KOPT-K1 (cell line): ENCODE data around the gene SLC38A8.

Experiments used
- H3K27ac ChIP-seq: fragments of 200-600 bp; sonication (generic); 2 replicates; pipeline ENCODE4 v1.5.1; 2016; ENCODE audit warnings: antibody characterized with exemption, mild to moderate bottlenecking, low read depth, low read length; ENCODE audit not compliant: poor library complexity, severe bottlenecking
- H3K36me3 ChIP-seq: fragments of 200-600 bp; sonication (generic); 2 replicates; pipeline ENCODE4 v1.5.1; 2017; ENCODE audit warnings: antibody characterized with exemption, mild to moderate bottlenecking, low read length, moderate library complexity; ENCODE audit not compliant: insufficient read depth
- H3K9me3 ChIP-seq: fragments of 200-600 bp; sonication (generic); 2 replicates; pipeline ENCODE4 v1.5.1; 2017; ENCODE audit warnings: antibody characterized with exemption, low read length, mild to moderate bottlenecking; ENCODE audit not compliant: insufficient read depth, poor library complexity, severe bottlenecking

SLC38A8 gene

DNA sequence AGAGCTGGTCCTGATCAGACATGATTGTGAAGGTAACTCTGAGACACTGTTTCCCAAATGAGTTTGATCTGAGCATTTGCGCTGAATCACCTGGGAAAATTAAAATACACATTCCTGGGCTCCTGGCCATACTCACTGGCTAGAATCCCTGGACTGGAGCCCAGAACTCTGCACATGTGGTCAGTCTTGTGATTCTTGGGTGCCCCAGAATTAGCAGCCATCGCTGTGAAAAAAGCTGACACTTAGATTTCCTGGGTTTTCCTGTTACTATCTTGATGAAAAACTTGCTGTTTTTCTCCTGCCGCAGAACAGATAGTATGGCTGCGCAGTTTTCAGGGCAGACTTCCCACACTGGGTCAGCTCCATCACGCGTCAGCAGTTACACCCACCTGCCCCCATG is 50.0 kb downstream of the SLC38A8 start:
- no peaks in the 10 kb centered on the region for H3K36me3 ChIP-seq
- H3K9me3 ChIP-seq = no peaks in the 10 kb centered on the region
- no peak overlapping the region for H3K27ac ChIP-seq

DNA sequence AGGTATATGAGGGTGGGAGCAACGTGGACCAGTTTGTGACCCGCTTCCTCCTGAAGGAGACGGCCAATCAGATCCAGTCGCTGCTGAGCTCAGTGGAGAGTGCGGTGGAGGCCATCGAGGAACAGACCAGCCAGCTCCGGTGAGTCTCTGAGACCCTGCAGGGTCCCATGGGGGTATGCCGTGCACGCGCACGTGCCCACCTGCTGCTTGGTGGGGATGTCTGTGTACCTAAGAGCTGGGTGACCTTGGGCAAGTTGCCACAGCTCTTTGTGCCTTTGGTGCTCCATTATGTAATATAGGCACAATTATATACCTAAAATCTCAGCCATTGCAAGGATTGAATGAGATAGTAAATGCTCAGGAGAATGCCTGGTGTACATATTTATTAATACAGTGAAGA is 52.1 kb downstream of the SLC38A8 start:
- no peak overlapping the region for H3K27ac ChIP-seq
- no peaks in the 10 kb centered on the region for H3K9me3 ChIP-seq
- no peaks in the 10 kb centered on the region for H3K36me3 ChIP-seq

DNA sequence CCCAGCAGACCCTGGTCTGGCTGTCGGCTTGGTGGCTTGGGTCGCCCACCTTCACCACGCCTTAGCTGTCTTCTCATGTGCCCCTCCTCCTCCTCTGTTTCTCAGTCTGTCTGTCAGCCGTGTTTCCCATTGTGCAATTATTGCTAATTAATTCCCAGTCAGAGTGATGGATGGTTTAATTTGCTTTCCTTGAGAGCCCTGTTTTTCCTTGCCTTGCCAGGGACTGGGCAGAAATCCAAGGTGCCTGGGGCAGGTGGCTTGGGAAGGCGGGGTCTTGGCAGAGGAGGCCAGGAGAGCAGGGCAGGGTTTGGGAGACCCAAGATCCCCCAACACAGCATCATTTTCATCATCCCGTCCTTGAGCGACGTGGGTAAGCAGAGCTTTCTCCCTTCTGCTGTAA is 53.3 kb downstream of the SLC38A8 start:
- no peaks in the 10 kb centered on the region for H3K36me3 ChIP-seq
- H3K9me3 ChIP-seq = no peaks in the 10 kb centered on the region
- H3K27ac ChIP-seq = no peak overlapping the region

DNA sequence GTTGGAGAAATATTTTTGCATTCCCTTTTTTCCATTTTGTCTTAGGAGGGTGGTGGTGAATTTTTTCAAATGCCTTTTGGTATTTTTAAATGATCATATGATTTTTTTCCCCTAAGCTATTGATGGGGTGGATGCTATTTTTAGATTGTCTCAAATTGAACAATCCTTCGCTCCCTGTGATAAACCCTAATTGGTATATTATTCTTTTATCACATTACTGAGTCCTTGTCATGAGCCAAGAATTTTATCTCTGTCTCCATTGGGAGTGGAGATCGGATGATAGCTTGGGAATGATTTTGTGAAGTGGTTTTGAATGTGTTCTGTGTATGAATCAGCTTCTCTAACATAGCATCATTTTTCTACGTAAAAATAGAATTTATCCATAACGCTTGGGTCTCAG is 59.1 kb downstream of the SLC38A8 start:
- Histone ChIP-seq H3K27ac (no peak overlapping the region), H3K9me3 (peaks cover 11% of the 10 kb centered on the region), H3K36me3 (no peaks in the 10 kb centered on the region)

DNA sequence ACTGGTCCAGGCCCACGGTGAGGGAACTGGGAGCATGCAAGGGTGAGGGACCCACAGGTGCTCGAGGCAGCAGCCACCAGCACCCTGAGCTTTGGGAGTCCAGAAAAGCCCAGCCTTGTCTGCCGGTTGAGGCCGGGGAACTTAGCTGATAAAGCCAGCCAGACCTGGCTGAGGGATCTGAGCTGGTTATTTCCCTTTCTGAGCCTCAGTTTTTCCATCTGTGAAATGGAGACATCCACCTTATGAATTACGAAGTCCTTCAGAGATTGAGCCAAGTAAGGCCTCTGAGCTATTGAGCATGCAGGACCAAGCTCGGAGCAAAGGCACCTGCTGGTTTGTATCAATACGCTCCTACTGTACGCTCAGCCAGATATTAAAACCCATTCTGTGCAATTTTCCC is 60.8 kb downstream of the SLC38A8 start:
- no peaks in the 10 kb centered on the region for H3K36me3 ChIP-seq
- no peak overlapping the region for H3K27ac ChIP-seq
- peaks cover 23% of the 10 kb centered on the region for H3K9me3 ChIP-seq

DNA sequence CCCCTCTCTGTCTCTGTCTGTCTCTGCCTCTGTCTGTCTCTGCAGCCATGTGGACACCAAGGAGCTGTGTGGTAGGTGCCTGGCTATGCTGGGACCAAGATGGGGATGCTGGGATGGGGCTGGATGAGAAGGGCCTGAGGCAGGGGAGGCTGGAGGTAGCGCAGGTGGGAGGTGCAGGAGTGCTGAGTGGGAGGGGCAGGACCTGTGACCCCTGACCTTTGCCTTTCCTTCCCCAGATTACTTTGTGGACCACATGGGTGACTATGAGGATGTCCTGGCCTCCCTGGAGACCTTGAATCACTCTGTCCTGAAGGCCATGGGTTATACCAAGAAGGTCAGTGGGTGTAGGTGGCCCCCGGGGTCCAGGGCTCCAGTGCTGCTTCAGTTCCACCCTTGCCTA is 61.8 kb downstream of the SLC38A8 start:
- H3K9me3 ChIP-seq = peaks cover 23% of the 10 kb centered on the region
- H3K36me3 ChIP-seq = no peaks in the 10 kb centered on the region
- H3K27ac ChIP-seq = no peak overlapping the region

DNA sequence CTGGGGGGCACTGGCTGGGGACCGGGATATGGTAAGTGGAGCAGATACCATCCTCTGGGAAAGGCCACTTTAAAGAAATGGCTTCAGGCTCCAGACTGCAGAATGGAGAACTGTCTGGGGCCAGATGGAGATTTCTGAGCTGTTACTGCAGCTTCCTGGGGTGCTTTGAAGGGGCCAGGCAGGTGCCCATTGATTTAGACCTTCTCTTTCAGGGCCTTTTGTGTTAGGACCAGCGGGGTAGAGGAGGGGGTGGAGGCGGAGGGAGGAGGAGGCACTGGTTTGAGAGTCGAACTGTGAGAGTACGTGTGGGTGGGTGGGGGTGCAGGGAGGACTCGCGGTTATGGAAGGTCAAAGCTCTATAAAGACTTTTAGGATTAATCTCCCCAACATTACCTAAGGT is 63.2 kb downstream of the SLC38A8 start:
- peaks cover 23% of the 10 kb centered on the region for H3K9me3 ChIP-seq
- no peak overlapping the region for H3K27ac ChIP-seq
- H3K36me3 ChIP-seq = no peaks in the 10 kb centered on the region

DNA sequence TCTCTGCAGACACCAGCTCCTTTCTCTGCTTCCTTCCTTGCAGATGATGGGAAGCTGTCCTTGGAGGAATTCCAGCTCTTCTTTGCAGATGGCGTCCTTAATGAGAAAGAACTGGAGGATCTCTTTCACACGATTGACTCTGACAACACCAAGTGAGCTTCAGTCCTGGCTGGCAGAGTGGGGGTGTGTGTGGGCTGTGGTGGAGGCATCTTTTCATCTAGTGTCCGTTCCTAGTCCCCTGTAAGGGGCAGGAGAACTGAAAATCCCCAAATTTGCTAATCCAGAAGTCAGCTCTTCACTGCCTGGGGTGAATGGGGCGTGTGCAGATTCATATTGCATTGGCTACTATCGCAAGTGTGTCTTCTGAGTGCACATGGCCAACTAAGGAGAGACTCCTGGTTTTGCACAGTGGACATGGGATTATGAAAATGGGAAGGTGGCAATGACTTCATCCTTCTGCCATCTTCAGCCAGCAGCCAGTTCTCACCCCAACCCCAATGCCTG is 64.1 kb downstream of the SLC38A8 start:
- H3K27ac ChIP-seq = no peak overlapping the region
- peaks cover 23% of the 10 kb centered on the region for H3K9me3 ChIP-seq
- H3K36me3 ChIP-seq = no peaks in the 10 kb centered on the region

DNA sequence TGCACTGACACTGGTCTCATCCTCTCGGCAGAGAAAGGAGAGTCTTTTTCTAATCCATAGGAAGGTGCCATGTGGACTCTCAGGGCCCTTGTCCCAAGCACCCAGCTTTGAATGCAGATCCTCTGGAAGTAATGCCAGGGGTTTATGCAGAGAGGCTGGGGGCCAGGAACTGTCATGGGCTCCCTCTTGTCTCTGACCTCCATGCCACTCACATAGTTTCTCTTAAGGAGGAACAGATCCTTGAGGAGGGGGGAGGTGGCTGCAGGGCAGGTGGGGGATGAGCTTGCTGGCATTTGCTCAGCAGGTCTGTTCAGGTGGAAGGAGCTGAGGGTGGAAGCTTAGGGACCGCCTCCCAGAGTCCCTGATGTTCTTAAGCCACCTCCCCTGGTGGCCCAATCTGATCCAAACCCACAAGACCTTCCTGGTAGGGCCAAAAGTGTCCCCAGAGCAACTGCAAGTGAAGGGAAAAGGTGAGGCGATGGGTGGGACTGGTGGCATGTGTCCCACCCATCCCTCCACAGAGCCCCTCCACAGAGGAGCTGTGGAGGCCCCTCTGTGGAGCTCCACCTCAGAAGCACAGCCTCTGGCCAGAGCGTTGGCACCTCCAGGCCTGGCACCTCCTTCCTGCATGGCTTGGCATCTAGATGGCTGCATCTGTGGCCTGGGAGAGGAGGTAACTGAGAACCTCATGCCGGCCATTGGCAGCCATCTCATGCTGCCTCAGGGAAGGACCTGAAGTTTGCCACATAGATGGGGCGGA is 65.4 kb downstream of the SLC38A8 start:
- peaks cover 23% of the 10 kb centered on the region for H3K9me3 ChIP-seq
- H3K36me3 ChIP-seq = no peaks in the 10 kb centered on the region
- H3K27ac ChIP-seq = no peak overlapping the region

DNA sequence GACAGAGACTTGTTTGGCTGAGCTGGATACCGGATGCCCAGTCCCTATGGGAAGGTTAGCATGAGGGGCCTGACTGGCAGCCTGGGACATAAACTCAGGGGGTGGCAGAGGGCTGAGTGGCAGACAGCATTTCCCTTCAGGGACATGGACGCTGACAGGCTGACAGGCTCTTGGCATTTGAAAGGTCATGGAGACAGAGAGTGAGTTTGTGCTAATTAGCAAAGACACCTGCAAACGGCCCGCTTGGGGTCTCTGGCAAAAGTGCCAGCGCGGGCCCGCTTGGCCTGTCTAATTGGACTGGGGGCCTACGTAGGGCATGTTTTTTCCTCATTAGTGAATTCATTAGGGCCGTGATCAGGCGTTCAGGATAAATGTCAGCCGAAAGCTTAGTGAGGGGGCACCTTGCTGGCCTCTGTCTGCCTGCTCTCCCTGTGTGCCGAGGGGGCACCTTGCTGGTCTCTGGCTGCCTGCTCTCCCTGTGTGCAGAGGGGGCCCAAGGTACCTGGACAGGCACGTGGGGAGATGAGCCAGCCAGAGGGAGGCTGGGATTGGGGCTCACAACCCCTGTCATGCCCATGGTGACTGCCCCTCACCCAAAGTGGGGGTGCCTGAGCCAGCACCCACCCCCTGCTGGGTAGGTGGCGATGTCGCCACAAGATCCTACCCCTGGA is 66.9 kb downstream of the SLC38A8 start:
- Histone ChIP-seq H3K9me3 (peaks cover 23% of the 10 kb centered on the region), H3K36me3 (no peaks in the 10 kb centered on the region), H3K27ac (no peak overlapping the region)

DNA sequence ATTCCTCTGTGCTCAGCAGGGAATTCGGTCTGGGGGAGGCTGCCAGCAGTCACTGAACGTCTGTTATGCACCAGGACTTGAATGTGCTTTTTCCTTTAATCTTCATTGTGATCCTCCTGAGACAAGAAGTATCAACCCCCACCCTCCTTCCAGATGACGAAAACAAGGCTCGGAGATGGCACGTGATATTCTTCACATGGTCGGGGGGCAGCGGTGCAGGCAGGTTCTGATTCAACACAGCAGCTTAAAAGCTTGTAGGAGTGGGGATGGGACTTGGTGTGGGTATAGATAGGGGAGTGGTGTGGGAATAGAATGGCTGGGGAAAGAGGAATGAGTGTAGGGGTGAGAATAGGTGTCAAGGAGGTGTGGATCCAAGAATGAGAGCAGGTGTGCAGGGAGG is 68.1 kb downstream of the SLC38A8 start:
- Histone ChIP-seq H3K9me3 (peaks cover 22% of the 10 kb centered on the region), H3K27ac (no peak overlapping the region), H3K36me3 (no peaks in the 10 kb centered on the region)

DNA sequence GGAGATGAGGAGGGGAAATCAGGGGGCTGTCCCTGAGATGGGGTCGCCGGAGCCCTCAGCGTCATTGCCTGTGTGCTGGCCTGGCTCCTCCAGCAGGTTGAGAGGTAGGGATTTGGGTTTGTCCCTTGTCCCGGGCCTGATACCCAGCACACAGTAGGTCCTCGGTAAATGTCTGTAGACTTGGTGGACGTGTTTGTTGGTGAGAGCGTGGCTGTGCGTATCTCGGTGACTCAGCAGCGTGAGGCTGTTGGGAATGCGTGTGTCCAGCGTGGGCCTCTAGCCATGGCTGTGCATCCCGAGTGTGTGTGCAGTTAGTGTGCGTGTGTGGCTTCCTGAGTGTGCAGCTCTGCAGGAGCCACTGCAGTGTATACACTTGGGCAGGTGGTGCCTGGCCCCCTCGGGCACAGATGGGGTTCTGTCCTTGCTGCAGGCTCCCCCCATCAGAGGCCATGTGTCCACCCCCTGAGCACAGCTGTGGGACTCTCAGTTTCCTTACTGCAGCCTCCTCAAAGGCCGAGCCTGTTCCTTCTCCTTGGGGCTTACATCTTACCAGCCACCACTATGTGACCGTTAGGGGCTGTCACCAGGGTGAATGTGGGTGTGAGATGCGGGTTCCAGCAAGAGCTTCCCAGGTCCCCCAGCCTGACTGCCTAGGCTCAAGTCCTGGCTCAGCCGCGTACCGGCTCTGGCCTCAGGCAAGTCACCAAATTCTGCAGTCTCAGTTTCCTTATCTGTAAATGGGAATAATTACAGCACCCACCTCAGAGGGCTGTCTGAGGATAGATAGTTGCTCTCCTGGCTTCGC is 68.8 kb downstream of the SLC38A8 start:
- Histone ChIP-seq H3K9me3 (peaks cover 15% of the 10 kb centered on the region), H3K36me3 (no peaks in the 10 kb centered on the region), H3K27ac (no peak overlapping the region)

DNA sequence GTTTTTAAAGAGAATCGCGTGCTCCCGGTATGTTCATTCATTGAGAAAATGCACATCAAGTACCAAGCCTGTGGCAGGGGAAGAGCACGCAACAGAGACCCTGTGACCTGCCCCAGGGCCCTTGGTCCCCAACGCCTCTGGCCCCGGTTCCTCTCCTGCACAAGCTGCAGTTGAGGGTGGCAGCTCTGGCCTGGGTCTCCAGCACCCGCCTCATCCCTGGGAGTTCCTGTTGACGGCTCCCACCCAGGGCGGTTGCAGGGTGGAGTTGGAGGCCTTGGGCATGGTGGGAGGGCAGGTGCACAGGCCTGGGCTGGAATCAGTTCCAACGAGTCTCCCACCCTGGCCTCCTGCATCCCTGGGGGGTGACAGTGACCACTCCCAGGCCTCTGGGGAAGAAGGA is 69.5 kb downstream of the SLC38A8 start:
- Histone ChIP-seq H3K27ac (no peak overlapping the region), H3K9me3 (peaks cover 8% of the 10 kb centered on the region), H3K36me3 (no peaks in the 10 kb centered on the region)

DNA sequence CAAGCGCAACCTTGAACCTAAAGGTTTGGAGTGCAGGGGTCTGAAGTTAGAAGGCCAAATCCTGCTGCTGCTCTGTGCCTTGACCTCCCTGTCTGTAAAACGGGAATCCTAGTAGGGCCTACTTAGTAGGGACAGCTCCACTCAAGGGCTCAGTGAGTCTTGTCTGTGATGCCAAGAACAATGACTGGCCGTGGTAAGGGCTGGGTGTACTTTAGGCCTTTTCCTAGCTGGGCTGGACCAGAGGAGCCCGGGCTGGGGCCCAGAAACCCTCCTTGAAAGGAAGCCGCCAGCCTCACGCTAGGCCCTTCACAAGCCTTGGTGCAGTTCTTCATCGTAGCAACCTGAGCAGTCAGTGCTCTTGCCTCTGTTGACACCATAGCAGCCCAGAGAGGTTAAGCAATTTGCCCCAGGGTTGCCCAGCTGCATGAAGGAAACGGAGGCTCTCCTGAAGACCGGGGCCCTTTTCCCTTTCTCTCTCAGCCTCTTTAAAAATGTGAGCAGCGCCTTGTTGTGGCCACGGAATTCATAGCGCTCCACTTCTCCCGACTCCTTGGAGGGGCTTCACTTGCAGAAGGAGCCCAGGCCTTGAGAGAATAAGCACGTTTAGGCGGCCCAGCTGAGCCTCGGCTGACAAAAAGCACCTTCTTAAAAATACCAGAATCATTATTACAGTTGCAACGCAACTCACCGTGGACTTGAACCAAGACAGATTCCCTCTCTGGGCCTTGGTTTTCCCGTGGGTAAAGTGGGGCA is 70.2 kb downstream of the SLC38A8 start:
- no peaks in the 10 kb centered on the region for H3K36me3 ChIP-seq
- H3K27ac ChIP-seq = no peak overlapping the region
- H3K9me3 ChIP-seq = peaks cover 1% of the 10 kb centered on the region
